Measurements from ENCODE around the gene PEDS1.
"Not testable (repeated sequence)": the region's sequence is repeated elsewhere in the genome, so short reads cannot be mapped to it uniquely, and the experiment has no call there.

Gene PEDS1

DNA sequence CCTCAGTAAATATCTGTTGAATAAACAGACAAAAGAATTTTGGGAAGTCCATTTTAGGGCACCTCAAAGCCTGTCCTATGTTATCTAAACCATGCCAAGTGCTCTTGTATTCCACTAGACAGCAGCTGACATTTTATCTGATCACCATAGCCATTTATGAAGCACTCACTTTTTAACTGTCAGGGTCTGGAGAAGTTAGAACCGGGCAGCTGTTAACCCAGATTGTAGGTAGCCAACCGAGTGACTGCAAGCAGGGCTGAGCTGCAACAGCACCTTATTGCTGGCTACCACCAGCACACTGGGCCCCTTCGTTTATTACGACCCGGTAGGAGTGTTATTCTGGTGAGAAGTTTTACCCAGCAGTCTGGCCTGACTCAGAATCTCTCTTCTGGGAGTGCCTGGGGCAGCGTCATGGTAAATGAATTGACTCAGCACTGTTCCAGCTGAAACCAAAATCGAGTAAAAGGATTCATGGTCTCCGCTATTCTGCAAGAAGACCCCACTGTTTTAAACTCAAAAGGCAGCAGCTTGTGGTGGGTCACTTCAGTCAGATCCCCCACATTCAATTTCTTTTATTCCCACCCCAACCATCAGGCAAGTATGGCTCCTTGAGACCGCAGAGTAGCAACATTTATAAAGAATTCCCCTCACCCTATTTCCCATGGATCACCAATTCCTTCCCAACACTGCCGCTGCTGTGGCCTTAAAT, 42.2 kb downstream of the PEDS1 start:
- peak overlapping the region; percentile 100 for H3K4me3 ChIP-seq (ENCODE audit: extremely low read depth, insufficient read depth, low read length, poor library complexity, severe bottlenecking)
- WGBS, 2 experiments (ENCODE audit: insufficient coverage in 2 of 2): 71% methylated on average over 10 of the region's 10 CpGs
- H3K27ac ChIP-seq (ENCODE audit: low read depth, low read length, severe bottlenecking): peak overlapping the region; percentile 93
- H3K9me3 ChIP-seq (ENCODE audit: control insufficient read depth, low read length): no peaks in the 10 kb centered on the region
- peaks cover 36% of the 10 kb centered on the region for H3K36me3 ChIP-seq (ENCODE audit: control insufficient read depth, insufficient read depth, low read length)
- peaks cover 41% of the 10 kb centered on the region for H3K4me1 ChIP-seq (ENCODE audit: control insufficient read depth, insufficient read depth, low read length, poor library complexity, severe bottlenecking)

DNA sequence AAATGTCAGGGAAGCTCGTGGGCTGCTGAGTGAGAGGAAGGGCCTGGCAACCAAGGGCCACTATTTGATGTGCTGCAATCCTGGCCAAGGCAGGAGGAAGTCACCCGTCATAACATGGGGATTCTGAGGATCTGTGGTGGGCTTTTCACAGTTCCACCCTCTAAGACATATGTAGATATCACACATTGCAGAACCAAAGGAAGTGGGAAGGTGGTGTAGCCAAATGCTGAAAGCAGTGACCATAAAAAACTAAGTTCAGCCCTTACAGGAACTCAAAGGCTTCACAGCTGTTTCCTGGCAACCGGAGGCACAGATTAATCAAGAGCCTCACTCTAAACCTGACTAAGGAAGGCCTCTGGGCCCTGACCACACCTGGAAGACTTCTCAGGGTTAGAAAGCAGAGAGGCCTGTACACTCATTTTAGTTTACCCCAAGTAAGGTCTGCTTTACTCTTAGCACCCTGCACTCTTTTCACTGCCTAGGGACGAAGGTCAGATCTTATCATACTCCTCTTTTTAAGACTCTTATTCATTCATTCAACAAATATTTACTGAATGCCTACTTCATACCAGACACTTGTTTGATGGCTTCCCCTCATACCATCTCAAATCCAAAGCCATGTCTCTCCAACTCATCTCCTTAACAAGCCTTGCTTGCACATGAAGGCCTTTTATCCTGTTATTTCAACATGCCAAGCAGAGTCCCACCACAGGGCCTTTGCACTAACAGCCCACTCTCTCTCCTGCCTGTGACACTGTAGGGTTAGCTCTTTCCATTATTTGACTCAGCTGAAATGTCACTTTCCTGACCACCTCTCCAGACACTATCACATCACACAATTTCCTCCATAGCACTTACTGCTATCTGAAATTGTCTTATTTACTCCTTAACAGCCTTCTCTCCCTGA, 43.1 kb downstream of the PEDS1 start:
- 92 to 93% methylated on average over 2 to 3 of the region's 4 CpGs for WGBS, 2 experiments (ENCODE audit: insufficient coverage in 2 of 2)
- H3K9me3 ChIP-seq (ENCODE audit: control insufficient read depth, low read length): no peaks in the 10 kb centered on the region
- H3K4me1 ChIP-seq (ENCODE audit: control insufficient read depth, insufficient read depth, low read length, poor library complexity, severe bottlenecking): peaks cover 39% of the 10 kb centered on the region
- no peak overlapping the region for H3K27ac ChIP-seq (ENCODE audit: low read depth, low read length, severe bottlenecking)
- H3K36me3 ChIP-seq (ENCODE audit: control insufficient read depth, insufficient read depth, low read length): peaks cover 36% of the 10 kb centered on the region
- H3K4me3 ChIP-seq (ENCODE audit: extremely low read depth, insufficient read depth, low read length, poor library complexity, severe bottlenecking): no peak overlapping the region

DNA sequence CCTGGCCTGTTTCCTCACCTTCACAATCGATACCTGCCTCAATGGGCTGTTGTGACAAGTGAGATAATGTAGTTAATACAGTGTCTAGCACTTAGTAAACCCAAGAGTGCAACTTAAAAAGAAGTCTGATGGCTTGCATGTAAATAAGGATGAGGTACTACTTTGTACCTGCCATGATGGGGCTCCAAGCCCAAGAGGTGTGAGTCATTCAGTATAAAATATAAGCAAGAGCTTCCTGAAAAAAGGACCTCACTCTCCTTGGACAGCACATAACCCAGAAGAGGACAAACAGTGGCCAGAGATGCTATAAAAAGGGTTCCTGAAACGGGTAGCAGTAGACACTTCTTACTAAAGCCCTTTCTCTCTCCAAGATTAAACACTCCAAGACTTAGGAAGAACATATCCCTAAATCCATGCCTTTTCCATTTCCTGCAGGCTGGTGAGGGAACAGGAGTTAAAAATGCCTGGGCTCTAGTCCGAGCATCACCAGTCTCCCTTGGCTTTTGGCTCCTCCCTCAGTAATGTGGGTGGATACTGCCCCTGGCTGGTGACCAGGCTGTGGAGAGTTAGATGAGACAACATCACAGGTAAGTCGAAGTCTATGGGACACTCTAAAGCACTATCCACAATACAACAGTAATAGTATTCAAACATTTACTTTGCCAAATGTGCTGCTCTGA, 44.8 kb downstream of the PEDS1 start:
- no peaks in the 10 kb centered on the region for H3K9me3 ChIP-seq (ENCODE audit: control insufficient read depth, low read length)
- 100% methylated on average over 2 of the region's 4 CpGs for WGBS, 2 experiments (ENCODE audit: insufficient coverage in 2 of 2)
- no peak overlapping the region for H3K27ac ChIP-seq (ENCODE audit: low read depth, low read length, severe bottlenecking)
- no peak overlapping the region for H3K4me3 ChIP-seq (ENCODE audit: extremely low read depth, insufficient read depth, low read length, poor library complexity, severe bottlenecking)
- H3K4me1 ChIP-seq (ENCODE audit: control insufficient read depth, insufficient read depth, low read length, poor library complexity, severe bottlenecking): peaks cover 34% of the 10 kb centered on the region
- peaks cover 42% of the 10 kb centered on the region for H3K36me3 ChIP-seq (ENCODE audit: control insufficient read depth, insufficient read depth, low read length)

DNA sequence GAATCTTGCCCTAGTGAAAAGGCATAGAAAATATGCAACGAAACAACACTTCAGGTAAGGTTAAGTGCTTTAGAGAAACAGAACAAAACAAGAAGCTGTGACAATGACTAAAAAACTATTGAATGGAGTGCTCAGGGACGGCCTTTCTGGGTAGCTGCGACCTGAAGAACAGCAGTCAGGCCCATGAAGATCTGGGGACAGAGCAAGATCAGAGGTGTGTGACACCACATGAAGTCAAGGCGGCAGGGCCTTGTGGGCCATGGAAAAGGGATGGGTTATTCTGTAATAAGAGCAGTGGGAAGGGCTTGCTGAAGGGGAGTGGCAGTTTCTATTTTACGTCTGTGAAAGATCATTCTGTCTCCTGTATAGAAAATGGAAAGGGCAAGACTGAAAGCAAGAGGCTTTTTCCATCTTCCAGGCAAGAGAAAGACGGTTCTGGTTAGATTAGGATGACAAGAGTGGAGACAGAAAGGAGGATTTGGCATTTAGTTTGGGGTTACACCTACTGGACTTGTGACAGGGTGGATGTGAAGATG, 45.7 kb downstream of the PEDS1 start:
- WGBS, 2 experiments (ENCODE audit: insufficient coverage in 2 of 2): 90 to 97% methylated on average over 6 of the region's 6 CpGs

DNA sequence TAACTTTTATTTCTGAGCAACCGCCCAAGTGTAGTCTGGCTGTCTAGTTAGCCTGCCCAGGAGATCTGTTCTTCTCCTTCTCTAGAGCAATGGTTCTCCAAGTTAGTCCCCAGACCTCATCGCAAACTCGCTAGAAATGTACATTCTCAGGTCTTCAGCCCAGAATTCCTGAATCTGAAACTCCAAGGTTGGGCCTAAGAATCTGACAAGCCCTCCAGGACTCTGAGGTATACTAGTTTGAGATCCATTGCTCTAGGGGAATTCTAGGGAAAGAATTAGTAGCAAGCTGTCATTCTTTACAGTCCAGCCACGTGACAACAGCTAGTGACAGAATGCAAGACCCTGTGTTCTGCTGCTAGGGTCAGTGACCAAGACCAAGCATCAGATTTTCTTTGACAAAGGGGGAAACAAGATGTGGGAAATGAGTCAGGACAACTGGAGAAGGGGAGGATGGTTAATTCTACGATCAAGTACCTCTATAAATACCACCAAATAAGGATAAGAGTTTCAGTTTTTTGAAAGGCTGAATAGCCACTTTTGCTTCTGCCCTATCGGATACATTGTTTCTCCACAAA, 46.4 kb downstream of the PEDS1 start:
- H3K9me3 ChIP-seq (ENCODE audit: control insufficient read depth, low read length): no peaks in the 10 kb centered on the region
- 86 to 95% methylated on average over 5 of the region's 6 CpGs for WGBS, 2 experiments (ENCODE audit: insufficient coverage in 2 of 2)
- H3K4me1 ChIP-seq (ENCODE audit: control insufficient read depth, insufficient read depth, low read length, poor library complexity, severe bottlenecking): peaks cover 43% of the 10 kb centered on the region
- no peak overlapping the region for H3K4me3 ChIP-seq (ENCODE audit: extremely low read depth, insufficient read depth, low read length, poor library complexity, severe bottlenecking)
- no peak overlapping the region for H3K27ac ChIP-seq (ENCODE audit: low read depth, low read length, severe bottlenecking)
- peaks cover 53% of the 10 kb centered on the region for H3K36me3 ChIP-seq (ENCODE audit: control insufficient read depth, insufficient read depth, low read length)

More for the DNA sequence above, 45.7 kb downstream of the PEDS1 start:
- H3K4me3 ChIP-seq (ENCODE audit: extremely low read depth, insufficient read depth, low read length, poor library complexity, severe bottlenecking): no peak overlapping the region
- no peak overlapping the region for H3K27ac ChIP-seq (ENCODE audit: low read depth, low read length, severe bottlenecking)
- H3K9me3 ChIP-seq (ENCODE audit: control insufficient read depth, low read length): no peaks in the 10 kb centered on the region
- H3K36me3 ChIP-seq (ENCODE audit: control insufficient read depth, insufficient read depth, low read length): peaks cover 46% of the 10 kb centered on the region
- peaks cover 41% of the 10 kb centered on the region for H3K4me1 ChIP-seq (ENCODE audit: control insufficient read depth, insufficient read depth, low read length, poor library complexity, severe bottlenecking)

DNA sequence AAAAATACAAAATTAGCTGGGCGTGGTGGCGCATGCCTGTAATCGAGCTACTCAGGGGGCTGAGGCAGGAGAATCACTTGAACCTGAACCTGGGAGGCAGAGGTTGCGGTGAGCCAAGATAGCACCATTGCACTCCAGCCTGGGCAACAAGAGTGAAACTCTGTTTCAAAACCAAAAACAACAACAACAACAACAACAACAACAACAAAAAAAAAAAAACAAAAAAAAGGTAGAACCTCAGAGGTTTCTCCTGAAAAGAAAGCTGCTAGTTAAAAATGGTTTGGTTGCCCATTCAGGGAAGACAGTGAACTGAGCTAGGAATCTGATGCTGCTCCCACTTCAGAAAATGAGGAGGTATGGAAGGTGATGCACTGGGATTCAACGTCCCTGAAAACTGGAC, 46.9 kb downstream of the PEDS1 start:
- Histone ChIP-seq H3K4me1 (ENCODE audit: control insufficient read depth, insufficient read depth, low read length, poor library complexity, severe bottlenecking) (peaks cover 42% of the 10 kb centered on the region), H3K36me3 (ENCODE audit: control insufficient read depth, insufficient read depth, low read length) (peaks cover 58% of the 10 kb centered on the region)
- H3K4me3 ChIP-seq (ENCODE audit: extremely low read depth, insufficient read depth, low read length, poor library complexity, severe bottlenecking); H3K27ac ChIP-seq (ENCODE audit: low read depth, low read length, severe bottlenecking); H3K9me3 ChIP-seq (ENCODE audit: control insufficient read depth, low read length): not testable (repeated sequence)
- WGBS, 2 experiments (ENCODE audit: insufficient coverage in 2 of 2): 95 to 100% methylated on average over 3 to 4 of the region's 5 CpGs

Measured in mesodermal cell (in vitro differentiated cells).